Measurements from ENCODE around the gene SDR9C7.

DNA sequence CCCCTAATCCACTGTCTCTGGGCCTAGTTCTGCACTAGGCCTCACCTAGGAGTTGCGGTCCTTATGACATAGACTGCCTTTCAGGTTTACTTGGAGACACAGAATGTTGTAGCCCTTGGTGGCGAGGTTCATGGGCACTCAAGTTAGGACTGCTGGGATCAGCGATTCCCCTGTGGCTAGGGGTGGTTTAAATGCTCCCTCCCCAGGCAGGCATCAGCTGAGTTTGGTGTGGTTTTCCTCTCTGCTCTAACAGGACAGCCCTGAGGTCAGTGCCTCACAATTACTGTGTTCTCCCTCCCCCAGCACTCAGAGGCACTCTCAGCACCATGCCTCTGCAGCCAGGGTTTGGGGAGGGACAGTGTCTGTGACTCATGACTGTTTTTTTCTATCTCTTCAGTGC is 45.4 kb upstream of the SDR9C7 start:
- TF ChIP-seq, protein P1, sequence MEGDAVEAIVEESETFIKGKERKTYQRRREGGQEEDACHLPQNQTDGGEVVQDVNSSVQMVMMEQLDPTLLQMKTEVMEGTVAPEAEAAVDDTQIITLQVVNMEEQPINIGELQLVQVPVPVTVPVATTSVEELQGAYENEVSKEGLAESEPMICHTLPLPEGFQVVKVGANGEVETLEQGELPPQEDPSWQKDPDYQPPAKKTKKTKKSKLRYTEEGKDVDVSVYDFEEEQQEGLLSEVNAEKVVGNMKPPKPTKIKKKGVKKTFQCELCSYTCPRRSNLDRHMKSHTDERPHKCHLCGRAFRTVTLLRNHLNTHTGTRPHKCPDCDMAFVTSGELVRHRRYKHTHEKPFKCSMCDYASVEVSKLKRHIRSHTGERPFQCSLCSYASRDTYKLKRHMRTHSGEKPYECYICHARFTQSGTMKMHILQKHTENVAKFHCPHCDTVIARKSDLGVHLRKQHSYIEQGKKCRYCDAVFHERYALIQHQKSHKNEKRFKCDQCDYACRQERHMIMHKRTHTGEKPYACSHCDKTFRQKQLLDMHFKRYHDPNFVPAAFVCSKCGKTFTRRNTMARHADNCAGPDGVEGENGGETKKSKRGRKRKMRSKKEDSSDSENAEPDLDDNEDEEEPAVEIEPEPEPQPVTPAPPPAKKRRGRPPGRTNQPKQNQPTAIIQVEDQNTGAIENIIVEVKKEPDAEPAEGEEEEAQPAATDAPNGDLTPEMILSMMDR (conservative IDR thresholded peaks at IDR 0.05; ENCODE audit: low read depth in 2 of 2): no peak
- TF ChIP-seq CREB1 (CRISPR knock-in tag; IDR thresholded peaks at IDR 0.05; ENCODE audit: low read depth): no peak
